Measurements from ENCODE around the gene SELENOF.

SELENOF gene

DNA sequence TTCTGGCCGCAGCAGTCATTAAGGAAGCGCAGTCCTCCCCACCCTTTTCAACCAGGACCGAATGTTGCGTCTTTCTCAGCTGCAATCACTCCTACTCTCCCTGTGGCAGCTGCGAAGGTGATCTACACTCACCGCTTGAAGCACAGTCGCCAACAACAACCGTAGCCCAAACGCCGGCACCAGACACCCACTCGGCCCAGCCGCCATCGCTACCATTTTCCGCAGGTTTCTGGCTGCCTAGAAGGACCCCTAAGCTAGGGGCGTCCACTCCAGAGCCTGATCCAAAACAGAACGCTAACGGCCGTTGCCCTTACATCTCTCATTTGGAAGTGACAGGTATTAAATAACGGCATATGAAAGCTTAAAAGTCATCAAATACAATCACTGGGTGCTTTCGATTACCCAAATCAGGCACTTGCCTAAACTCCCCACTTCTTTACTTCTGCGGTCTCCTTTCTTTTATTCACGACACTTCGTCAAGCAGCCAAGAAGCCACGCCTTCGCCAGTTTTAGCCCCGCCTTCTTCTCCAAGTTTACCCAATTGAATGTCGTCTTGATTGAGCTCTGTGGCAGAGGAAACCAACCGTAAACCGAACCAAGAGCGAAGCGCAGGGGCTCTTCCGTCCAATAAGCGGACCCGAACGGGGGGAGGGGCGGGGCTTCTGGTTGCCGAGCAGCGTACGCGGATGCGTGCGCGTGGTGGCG is at the start of gene SELENOF:
SELENOF (minus strand) TSS at position 231 of the 705 bp plus-strand sequence; CDS start at position 216, 15 bp downstream.
- peak; percentile 98 for DNase-seq (ENCODE audit: low spot score)

DNA sequence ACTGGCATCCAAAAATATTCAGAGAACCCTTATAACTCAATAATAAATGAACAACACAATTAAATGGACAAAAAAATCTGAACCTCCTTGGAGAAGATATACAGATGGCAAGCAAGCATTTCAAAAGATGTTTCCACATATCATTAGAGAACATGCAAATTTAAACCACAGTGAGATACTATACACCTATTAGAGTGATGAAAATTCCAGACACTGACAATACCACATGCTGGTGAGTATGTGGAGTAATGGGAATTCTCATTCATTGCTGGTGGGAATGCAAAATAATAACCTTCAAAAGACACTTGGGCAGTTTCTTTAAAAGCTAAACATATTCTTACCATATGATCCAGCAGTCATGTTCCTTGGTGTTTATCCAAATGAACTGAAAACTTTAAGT is 46.6 kb upstream of the SELENOF start:
- no peak for DNase-seq (ENCODE audit: low spot score)

DNA sequence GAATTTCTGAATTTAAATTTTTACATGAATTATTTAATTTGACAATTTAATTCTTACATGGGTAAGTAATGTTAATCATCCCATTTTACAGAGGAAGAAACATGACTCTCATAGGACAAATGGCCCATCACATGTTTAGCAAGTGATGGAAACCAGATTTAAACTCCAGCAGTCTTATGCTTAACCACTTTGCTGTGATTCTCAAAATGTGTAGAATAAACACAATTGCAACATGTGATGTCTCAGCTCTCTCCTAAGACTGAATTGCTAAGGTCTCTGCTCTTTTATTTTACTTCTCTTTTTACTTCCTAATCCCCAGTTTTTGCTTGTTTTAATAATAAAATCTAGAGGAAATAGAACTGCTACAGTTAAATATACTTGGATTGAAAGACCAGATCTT is 43.3 kb upstream of the SELENOF start:
- no peak for DNase-seq (ENCODE audit: low spot score)

DNA sequence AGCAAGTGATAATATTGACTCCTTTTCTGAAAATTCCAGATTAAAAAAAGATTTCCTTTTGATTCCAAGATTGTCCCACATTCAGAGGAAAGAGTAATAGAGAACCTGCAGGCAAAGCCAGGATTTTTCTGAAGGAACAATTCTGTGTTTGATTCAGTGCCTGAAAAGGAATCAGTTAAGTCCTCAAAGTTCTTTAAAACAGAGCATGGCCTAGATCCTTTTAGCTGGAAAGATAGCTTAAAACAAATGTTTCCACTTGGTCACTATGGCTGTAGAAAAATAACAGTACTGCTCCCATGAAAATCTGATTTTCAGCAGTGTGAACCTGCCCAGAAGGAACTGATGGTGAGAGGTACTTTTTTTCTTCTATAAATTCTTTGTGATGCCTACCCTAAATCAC is 42.3 kb upstream of the SELENOF start:
- no peak for DNase-seq (ENCODE audit: low spot score)

DNA sequence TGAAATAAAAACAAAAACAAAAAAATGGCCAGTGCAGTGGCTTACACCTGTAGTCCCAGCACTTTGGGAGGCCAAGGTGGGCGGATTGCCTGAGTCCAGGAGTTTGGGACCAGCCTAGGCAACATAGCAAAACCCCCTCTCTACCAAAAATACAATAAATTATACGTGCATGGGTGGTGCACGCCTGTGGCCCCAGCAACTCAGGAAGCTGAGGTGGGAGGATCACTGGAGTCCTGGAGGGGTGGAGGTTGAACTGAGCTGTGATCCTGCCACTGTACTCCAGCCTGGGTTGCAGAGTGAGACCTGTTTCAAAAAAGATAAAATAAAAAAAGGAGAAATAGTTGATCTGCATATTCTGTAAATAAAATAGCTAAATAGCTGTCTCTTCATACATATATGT is 41.8 kb upstream of the SELENOF start:
- no peak for DNase-seq (ENCODE audit: low spot score)

DNA sequence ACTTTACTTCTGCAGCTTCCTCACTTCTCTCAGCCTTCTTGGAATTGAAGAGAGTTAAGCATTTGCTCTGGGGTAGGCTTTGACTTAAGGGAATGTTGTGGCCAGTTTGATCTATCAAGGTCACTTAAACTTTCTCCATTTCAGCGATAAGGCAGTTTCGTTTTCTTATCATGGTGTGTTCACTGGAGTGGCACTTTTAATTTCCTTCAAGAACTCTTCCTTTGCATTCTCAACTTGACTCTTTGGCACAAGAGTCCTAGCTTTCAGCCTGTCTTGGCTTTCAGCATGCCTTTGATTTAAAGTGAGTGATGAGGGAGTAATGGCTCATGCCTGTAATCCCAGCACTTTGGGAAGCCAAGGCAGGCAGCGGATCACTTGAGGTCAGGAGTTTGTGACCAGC is 39.2 kb upstream of the SELENOF start:
- no peak for DNase-seq (ENCODE audit: low spot score)

DNA sequence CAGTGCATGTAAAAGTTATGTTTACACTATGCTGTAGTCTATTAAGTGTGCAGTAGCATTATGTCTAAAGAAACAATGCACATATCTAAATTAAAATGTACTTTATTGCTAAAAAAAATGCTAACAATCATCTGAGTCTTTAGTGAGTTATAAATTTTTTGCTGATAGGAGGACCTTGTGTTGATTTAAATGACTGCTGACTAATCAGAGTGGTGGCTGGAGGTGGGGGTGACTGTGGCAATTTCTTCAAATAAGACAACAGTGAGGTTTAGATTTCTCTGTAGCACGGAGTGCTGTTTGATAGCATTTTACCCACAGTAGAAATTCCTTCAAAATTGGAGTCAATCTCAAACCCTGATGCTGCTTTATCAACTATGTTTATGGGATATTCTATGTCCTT is 37.5 kb upstream of the SELENOF start:
- DNase-seq (ENCODE audit: low spot score): no peak

DNA sequence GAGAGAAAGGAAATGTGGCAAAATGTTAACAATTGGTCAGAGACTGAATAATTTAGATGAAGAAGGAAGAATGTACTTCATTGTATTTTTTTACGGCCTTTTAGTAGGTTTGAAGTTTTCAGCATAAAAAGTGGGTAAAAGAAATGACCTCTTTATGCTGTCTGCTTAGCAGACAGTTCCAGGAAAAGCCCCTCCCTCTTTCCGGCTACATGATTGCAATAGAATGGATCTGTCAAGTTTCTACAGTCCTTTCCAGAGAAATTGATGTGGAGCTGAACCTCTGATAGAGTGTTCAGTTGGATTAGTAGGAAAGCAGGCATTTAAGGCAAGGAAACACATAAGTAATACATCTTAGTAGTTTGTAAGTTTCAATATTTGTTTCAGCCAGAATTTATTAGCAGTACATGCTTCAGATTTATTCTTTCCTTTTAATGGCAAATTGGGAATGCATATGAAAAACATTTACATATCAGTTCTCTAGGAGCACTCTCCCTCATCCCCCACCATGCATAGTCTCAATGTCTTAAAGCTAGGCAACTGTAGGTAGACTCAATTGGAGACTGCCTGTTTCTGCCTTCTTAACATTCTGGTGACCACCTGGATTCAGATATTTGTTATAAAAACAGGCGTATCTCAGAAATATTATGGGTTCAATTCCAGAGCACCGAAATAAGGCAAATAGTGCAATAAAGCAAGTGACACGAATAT is 36.9 kb upstream of the SELENOF start:
- DNase-seq (ENCODE audit: low spot score): no peak

DNA sequence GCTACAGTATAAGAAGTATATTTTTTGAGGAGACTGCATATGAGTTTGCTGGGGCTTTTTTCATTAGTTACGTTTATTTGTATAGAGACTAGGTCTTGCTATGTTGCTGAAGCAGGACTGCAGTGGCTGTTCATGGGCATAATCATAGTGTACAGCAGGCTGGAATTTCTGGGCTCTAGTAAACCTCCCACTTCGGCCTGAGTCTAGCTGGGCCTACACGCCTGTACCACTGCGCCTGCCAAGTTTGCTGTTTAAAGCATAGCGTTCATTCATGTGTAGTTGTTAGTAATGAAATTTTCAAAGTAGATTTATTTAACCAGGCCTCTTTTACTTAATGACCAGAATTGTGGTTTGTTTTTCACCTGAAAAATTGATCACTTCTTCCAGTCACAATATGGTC is 34.3 kb upstream of the SELENOF start:
- no peak for DNase-seq (ENCODE audit: low spot score)

DNA sequence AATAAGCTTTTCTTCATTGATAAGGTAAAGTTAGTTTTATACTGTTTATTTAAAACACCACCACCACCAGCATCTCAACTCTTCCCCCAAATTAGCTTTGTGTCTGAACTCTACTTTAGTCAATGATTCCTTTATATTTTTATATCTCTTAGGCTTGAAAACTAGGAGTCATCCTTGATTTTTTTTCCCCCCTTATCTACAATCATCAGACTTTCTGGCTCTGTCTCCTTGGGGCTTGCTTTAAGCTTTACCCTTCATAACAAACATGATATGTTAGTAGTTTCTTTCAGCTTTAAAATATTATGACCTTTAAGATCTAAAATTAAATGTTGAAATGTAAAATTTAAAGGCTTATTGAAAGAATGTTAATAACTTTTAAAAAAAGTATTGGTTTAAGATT is 28.8 kb upstream of the SELENOF start:
- no peak for DNase-seq (ENCODE audit: low spot score)

DNA sequence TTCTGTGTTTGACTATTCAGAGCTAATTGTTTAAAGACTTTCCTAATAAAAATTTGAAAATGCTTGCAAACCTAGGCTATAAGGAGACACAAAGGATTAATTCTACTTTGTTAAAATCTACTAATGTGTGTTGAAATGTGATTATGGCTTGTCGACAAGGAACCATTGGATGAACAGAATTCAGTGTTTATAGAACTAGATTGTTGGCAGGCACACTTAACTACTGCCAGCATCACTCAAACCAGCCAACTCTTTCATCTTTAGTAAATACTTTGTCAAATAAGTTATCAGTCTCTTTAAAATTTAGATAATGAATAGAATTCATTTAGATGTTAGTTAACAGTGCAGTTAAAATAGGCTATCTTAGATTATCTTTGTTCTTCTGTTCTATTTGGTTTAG is 28.1 kb upstream of the SELENOF start:
- no peak for DNase-seq (ENCODE audit: low spot score)

DNA sequence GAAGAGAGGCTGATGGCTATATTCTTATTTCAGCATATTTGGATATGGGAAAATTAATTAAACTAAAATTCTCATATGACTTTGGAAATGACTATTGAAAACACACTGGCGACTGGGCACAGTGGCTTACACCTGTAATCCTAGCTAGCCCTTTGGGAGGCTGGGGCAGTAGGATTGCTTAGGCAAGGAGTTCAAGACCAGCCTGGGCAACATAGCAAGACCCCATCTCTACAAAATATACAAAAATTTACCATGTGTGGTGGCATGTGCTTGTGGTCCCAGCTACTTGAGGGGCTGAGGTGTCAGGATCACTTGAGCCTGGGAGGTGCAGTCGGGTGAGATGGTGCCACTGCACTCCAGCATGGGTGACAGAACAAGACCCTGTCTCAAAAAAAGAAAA is 26.7 kb upstream of the SELENOF start:
- DNase-seq (ENCODE audit: low spot score): no peak

DNA sequence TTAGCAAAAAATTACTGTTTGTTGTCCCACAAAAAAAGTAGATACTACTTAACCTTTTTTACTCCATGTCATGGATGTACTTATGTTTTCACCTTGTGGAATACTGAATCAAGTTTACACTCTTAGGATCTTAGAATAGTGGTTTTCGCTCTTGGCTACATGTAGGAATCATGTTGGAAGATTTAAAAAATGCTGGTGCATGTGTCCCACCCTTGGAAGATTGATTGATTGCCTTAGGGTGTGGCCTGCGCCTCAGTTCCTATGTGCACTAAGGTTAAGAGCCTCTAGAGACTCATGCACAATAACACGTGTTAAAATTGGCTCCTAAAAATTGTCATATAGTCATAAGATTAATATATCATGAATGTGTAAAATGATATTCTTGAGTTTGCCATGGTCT is 25.5 kb upstream of the SELENOF start:
- DNase-seq (ENCODE audit: low spot score): no peak

DNA sequence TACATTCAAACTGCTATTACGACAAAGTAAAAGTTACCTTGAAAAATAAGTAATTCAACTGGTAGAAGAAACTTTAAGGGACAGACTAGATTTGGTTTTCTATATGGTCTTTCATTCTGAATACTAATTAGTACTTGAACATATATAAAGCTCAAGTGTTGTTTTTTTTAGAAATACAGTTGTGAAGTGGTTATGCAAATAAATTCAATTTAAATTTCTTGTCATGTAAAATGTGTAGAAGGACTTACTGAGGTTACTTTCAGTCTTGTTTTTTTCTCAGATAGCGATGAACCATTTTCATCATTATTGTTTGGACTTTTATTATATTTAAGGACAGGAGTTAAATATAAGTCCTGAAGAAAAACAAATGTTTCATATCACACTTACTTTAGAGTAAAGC is 24.9 kb upstream of the SELENOF start:
- DNase-seq (ENCODE audit: low spot score): no peak

DNA sequence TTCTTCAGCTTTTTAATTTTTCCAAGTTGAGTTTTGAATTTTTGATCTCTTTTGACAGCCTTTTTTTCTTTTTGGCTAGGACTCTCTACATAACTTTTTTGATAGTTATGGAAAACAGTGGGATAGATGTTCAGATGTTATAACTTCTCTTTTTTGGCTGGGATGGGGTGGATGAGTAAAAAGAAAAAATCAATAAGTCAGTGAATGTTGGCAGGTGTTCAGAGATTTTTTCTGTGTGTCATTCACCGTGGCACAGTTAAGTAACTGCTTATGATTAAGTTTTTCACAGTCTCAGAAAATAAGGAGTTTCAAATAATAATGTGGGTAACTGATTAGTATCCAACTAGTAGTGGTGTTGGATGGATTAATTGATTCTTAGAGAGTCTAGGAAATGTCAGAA is 24.5 kb upstream of the SELENOF start:
- no peak for DNase-seq (ENCODE audit: low spot score)

DNA sequence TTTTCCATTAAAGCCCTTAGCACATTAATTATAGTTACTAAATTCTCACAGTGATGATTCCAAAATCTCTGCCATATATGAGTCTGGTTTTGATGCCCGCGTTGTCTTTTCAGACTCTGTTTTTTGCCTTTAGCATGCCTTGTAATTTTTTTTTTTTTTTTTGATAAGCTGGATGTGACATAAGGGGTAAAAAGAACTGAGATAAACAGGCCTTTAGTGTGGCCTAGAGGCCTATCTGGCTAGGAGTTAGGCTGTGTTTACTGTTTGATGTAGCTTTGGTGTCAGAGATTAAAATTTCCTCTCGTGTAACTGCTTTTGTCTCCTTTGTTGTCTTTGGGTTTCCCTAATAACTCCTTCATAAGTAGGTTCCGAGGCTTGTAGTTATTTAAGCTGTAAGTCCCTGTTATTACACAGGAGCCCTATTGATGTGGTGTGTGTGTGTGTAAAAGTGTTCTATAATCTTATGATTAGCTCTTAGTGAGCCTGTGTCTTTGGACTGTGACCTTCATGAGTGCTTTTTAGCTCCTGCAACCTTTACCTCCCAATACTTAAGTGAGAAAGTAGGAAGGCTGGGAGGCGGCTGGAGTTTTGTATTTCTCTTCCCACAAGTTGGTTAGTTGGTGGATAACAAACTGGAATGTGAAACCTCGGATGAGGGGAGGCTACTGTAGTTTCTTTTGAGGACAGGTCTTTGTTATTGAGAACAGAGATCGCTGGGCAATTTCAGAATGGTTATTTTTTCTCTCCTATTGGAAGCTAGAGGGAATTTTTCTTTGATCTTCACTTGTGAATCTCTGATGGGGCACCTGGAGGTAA is 19.8 kb upstream of the SELENOF start:
- DNase-seq (ENCODE audit: low spot score): no peak

DNA sequence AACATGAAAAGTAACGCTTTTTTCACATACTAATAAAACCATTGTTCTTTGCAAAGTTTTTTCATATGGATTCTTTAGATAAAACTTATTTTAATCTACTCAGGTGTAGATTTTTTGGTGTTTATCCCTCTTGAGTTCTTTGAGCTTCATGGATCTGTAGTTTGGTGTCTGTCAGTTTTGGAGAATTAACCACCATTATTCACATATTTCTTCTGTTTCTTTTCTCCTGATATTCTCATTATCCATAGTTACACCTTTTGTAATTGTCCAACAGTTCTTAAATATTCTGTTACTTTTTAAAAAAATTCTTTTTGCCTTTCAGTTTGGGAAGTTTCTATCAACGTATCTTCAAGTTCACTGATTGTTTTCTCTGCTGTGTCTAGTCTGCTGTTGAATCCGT is 19.1 kb upstream of the SELENOF start:
- DNase-seq (ENCODE audit: low spot score): no peak

DNA sequence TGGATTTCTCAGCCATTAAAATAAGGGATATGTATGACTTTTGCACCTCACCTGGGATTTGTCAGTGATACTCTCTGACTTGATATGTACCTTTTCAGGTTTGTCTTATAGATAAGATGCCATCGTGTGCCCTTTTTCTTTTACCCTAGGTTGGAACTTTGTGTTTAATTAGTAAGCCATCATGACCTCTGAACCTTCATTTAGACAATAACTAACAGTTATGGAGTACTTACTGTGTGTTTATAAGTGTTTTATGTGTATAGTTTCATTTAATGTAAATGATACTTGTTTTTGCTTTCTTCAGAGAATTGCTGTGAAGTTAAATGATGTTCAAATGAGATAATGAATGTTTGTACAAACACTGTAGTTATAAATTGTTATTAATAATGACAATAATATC is 14.9 kb upstream of the SELENOF start:
- DNase-seq (ENCODE audit: low spot score): no peak

DNA sequence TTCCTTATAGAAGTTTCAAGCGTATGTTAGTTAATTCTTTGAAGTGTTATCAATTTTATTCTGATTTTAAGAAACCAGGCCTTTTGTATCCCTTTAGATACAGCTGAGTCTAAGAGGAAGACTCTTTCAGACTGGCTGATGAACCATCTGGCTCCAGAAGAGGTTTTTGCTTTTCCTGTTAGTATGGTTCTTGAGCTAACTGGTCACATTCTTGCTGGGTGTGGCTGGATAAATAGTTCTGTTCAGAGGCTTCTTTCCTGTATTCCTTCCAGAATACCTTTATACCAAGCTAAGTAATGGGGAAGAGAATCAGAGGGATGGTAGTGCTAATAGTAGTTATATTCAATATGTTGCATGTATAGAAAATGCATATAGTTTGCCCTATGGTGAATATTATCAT is 13.0 kb upstream of the SELENOF start:
- DNase-seq (ENCODE audit: low spot score): no peak

DNA sequence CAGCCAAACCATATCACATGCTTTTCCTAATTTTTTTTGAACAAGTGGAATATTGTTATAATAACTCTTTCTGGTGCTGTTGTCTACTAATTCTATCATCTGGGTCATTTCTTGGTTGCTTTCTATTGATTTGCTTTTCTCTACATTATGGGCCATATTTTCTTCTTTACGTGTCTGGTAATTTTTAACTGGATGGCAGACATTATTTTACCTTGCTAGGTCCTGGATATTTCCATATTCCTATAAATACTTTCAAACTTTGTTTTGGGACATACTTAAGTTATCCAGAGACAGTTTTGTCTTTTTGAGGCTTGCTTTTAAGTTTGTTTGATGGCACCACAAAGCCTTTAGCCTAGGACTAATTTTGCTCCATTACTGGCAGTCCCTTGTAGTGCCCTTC is 11.8 kb upstream of the SELENOF start:
- DNase-seq (ENCODE audit: low spot score): no peak

DNA sequence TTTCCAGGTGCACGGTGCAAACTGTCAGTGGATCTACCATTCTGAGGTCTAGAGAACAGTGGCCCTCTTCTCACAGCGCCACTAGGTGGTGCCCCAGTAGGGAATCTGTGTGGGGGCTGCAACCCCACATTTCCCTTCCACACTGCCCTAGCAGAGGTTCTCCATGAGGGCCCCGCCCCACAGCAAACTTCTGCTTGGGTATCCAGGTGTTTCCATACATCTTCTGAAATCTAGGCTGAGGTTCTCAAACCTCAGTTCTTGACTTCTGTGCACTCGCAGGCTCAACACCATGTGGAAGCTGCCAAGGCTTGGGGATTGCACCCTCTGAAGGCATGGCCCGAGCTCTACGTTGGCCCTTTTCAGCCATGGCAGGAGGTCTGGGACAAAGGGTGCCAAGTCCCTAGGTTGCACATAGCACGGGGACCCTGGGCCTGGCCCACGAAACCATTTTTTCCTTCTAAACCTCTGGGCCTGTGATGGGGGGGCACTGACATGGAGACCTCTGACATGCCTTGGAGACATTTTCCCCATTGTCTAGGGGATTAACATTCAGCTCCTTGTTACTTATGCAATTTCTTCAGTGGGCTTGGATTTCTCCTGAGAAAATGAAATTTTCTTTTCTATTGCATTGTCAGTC is 10.5 kb upstream of the SELENOF start:
- DNase-seq (ENCODE audit: low spot score): no peak

DNA sequence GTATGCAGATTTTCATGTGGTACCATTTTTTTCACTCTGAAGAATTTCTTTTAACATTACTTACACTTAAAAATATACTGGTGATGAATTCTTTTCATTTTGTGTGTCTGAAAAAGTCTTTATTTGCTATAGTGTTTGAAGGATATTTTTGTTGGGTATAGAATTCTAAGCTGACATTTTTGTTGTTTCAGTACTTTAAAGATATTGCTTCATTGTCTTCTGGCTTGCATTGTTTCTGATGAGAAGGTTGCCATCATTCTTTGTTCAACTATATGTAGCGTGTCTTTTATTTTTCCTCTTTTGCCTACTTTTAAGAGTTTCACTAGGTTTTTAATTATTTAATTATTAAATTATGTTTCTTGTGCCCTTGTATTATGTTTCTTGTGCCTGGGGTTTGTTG is 8.5 kb upstream of the SELENOF start:
- DNase-seq (ENCODE audit: low spot score): no peak

DNA sequence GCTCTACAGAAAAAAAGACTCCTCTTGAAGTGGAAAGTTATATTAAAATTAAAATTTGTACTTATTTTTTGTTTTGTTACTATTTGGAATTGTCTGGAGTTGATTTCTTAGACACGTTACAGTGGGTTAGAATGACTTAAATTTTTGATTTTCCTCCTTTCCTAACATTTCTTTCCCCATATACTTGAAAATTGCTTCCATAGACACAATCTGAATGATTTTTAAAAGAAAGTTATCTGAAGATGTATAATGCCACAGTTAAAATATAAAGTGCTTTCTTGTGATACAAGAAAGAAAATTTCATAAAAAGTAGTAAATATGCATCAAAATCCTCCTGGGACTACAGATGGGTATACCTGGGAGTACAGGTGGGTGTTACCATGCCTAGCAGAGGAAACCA is 2.8 kb upstream of the SELENOF start:
- no peak for DNase-seq (ENCODE audit: low spot score)
